ENCODE results near the gene TAOK1. TPM values are rescaled to one million over a fixed set of nuclear protein-coding genes. Genes with fewer than 3 reads are reported as not detected.

TAOK1 gene
- total RNA-seq, 1 donor from 2014 or later, result 63.6 TPM

- no peak for DNase-seq
Observed at GRCh38 chr17:29584452-29585079, 194.4 kb downstream of the TAOK1 start.

DNA sequence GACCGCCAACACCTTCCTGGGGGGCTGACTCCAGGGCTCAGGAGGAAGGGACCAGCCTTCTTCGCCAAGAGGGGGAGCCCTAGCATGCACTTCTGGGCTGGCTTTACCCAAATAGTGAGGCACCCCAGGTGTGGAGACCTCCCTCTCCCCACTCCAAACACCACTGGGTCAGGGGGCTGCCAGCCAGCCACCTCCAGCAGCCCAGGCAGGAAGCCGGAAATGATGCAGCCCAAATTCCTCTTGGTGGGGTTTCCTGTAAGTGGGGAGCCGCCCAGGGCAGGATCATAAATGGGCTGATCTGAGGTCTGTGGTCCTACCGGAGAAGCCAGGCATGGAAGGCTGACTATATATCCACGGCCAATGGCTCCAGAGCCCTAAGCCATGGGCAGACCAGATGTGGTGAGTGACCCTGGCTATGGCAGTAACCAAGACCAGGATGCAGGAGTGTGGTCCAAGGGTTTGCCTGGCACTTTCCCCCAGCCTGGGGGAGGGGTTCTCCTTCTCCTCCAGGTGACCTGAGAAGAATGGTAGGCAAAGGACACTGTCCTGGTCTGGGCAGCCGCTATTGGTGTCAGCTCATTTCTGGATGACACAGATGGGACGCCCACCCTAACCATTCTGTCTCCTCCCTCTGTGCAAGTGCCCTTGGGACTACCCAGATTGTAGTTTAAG, 195.1 kb downstream of the TAOK1 start:
- DNase-seq, result no peak

- no peak for DNase-seq
Observed at GRCh38 chr17:29586676-29587469, 196.7 kb downstream of the TAOK1 start.

- DNase-seq, result no peak
Observed at GRCh38 chr17:29587591-29587990, 197.4 kb downstream of the TAOK1 start.

- no peak for DNase-seq
Observed at GRCh38 chr17:29588017-29588561, 197.9 kb downstream of the TAOK1 start.

DNA sequence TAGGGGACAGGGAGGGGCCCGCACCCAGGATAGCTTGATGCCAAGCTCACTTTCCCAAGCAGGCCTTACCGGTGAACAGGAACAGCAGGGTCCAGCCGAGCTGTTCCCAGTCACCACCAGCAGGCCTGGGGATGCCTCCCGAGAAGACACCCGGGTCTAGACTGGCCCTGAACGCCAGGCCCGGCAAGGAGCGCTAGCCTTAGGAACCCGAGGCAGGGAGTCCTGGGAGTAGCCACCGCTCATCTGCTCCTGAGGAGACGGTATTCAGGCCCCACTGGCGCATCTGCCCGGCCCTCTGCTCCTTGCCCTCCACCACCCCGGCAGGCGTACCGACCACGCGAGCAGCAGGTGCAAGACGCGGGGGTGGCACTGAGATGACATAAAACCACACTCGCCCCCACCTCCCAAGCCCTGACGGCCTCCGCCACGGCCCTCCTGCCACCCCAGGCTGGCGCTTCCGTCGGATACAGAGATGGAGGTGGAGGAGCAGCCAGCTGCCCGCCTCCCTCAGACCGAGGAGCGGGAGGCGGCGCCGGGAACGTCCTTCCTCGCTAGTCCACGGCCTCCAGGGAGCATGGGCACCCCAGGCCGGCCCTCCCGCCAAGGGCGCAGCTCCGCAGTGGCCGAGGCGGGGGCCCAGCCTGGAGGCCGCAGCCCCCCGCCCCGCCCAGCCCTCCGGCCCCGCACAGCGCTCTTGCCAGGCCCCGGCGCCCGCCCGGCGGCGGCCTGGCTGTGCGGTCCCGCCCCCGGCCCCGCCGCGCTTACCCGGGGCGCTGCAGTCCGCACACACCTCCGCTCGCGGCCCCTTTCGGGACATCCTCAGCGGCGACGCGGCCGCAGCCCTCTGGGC, 198.6 kb downstream of the TAOK1 start:
- no peak for DNase-seq

DNA sequence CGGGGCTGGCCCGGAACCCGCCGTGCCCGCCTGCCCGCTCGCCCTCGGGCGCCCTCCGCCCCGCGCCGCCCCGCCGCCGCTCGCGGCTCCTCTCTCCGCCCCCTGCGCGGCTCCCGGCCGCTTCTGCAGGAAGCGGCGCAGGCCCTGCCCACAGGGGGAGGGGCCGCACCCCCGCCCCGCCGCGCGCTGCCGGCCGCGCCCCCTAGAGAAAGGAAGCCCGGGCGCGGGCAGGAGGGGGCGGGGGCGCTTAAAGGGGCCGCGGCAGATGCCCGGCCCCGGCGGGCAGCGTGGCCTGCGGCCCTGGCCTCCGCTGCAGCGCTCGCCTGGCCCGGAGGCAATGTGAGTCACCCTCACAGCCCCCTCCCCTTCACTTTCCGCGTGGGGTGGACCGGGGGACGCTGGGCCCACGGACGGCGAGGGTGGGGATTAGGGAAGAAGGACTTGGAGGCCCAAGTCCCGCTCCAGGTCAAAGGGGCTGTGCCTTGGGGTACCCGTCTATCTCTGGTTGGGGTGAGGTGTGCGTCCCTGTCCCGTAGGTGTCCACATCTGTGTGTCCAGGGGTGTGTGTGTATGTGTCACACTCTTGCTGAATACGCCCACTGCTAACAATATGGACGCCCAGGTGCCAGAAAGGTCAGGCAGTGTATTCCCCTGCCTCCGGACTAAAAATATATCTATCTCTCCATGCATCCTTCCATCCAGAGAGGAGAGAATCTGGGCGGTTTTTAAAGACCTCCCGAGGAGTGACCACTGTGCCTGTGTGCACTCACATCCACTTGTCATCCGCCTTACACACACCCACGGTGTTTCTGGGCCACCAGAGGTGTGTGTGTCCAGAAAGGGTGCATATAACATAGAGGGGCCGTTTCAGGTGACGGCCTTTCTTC, 199.6 kb downstream of the TAOK1 start, which contains the start of gene GIT1:
GIT1 (minus strand) TSS at position 125 of the 887 bp plus-strand sequence. CDS start 270 bp downstream, outside the sequence.
- peak; percentile 94 for DNase-seq

DNA sequence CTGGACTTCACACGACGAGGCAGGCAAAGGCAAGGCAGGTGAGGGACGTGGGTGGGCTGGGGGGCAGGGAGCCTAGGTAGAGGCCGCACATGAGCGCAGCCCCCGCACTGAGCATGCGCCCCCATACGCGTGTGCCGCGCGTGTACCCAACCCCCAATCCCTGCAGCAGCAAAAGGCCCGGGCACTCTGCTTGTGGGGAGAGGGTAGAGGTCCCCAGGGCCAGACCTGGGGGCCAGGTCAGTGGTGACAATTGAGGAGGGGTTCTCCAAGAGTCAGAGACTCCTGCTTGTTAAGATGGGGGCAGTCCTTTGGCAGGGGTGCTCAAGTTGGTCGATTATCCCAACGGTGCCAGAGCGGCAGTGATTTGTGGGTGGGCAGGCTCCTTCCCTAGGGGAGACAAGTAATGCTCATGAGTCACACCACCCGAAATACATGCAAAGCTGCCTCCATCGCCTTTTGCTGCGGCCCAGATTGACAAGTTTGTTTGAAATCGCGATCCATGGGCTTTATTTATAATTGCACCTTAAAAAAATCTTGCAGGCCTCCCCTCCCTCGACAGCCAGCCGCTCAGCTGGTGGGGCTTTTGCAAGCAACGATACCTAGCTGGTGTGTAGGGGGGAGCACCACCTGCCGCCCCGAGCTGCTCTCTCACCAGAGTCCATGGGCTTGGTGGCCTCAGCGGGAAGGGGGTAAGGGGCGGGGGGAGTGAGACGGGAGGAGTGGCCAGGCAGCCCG, 200.4 kb downstream of the TAOK1 start:
- DNase-seq, result no peak

- DNase-seq, result peak; percentile 75
Observed at GRCh38 chr17:29591146-29591736, 201.1 kb downstream of the TAOK1 start.

GRCh38 chr17:29591737-29592608, 201.8 kb downstream of the TAOK1 start:
- DNase-seq, result peak; percentile 95

GRCh38 chr17:29592850-29593551, 202.8 kb downstream of the TAOK1 start, which contains the start of gene ANKRD13B:
Gene ANKRD13B (plus strand): TSS chr17:29593132. CDS start chr17:29593622, 490 bp downstream.
- peak; percentile 67 for DNase-seq

DNA sequence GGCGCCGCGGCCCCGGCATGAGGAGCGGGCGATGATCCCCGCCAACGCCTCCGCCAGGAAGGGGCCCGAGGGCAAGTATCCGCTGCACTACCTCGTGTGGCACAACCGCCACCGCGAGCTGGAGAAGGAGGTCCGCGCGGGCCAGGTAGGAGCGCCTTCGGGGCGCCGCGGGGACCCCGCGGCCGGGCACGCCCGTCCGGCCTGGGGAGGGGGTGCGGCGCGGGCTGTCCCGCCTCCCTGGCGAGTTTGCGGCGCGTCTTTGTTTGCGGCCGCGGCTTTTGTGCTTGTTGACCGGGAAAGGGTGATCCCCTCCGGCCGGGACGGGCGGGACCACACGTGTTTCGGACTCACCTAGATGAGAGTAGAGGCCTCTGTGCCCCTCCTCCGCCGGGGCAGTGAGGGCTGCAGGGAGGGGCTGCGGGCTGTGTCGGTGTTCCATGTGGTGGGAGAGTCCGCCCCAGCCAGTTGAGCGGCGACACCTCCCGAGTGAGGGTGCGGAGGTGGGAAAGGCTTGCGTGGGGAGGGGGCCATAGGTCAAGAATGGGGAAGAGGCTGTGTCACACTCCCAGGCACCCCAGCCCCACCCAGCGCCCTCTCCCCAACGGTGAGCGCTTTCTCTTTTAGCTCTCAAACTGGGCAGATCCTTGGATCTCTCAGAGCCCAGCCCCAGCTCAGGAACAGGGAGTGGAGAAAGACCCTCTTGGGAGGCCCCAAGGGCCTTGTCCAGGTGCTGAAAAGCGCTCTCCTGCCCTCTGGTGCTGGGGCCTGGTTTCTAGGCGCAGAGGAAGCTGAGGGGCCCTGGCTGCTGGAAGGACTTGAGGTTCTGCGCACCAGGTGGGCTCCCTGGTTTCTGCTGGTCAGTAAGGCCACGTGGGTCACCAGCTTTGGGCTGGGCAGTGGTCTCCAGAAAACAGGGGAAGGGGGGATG, 203.7 kb downstream of the TAOK1 start:
- DNase-seq, result no peak

DNA sequence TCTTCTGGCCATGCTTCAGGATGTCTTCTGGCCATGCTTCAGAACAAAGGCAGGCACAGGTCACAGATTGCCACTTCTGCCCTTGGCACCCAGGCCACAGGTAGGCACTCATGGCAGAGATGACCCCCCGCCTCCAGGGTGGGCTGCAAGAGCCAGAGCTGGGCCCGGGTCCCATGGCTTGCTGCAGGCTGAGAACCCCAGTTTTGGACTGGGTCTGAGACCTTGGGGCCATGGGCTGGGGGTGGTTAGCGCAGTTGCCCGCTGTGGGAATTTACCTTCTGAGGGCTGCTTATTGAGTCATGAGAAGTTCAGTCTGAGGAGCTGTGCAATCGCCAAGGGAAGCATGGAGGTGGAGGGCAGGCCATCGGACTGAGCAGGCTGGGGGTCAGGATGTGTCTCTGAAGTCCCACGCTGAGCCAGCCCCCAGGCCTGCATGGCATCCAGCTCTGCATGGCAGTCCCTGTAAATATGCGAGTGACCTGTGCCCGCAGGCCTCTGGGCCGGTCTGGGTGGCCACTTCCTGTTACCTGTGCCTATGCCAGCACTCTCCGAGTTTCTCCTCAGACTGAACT, 204.4 kb downstream of the TAOK1 start:
- no peak for DNase-seq

- DNase-seq, result no peak
Observed at GRCh38 chr17:29595107-29595942, 205.2 kb downstream of the TAOK1 start.
